Measurements from ENCODE around the gene ACMSD.

DNA sequence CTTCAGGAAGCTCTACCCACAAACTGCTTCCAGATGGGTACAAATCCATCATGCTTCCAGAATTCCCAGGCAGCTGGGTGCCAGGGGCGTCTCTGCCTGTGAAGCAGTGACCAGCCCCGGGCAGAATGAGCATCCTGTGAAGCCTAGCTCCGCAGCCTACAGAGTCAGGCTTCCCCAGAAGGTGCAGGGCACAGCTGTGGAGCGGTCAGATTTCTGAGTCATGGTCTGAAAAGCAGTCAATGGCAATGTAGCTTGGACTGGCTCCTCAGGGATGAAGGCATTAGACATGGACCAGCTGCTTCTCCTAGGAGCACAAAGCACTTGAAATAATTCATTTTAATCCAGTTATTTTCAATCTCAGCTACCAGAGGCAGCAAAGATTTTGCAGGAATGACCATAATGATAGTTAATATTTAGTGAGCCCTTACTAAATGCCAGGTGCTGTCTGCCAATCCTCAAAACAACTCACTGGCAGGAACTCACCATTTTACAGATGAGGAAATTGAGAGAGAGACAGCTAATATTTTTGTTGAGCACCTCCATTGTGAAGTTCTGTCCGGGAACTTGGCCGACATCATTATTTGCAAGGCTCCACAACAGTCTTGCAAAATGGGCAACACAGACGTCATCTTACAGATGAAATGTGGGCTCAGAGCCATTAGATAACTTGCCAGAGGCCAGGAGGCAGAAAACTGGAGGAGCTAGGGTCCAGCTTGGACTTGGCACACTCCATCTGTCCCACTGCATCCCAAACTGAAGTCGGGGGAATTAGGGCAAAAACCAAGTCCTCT, 31.7 kb downstream of the ACMSD start:
- TF ChIP-seq, protein P1, sequence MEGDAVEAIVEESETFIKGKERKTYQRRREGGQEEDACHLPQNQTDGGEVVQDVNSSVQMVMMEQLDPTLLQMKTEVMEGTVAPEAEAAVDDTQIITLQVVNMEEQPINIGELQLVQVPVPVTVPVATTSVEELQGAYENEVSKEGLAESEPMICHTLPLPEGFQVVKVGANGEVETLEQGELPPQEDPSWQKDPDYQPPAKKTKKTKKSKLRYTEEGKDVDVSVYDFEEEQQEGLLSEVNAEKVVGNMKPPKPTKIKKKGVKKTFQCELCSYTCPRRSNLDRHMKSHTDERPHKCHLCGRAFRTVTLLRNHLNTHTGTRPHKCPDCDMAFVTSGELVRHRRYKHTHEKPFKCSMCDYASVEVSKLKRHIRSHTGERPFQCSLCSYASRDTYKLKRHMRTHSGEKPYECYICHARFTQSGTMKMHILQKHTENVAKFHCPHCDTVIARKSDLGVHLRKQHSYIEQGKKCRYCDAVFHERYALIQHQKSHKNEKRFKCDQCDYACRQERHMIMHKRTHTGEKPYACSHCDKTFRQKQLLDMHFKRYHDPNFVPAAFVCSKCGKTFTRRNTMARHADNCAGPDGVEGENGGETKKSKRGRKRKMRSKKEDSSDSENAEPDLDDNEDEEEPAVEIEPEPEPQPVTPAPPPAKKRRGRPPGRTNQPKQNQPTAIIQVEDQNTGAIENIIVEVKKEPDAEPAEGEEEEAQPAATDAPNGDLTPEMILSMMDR (IDR thresholded peaks at IDR 0.05; ENCODE audit: insufficient read depth, low read length), result no peak
- TF ChIP-seq GABPA (IDR thresholded peaks at IDR 0.05; ENCODE audit: low read depth) (no peak), SPI1 (IDR thresholded peaks at IDR 0.05; ENCODE audit: borderline replicate concordance, low read depth) (no peak)

All from HL-60 (cell line).